Neutrophil (primary cell): Measurements from ENCODE around the gene IPPK.

Source experiments
- H3K27ac ChIP-seq: fragments of 200-600 bp; sonication (generic); 2 replicates; pipeline ENCODE4 v1.5.1; 2016; ENCODE audit warnings: mild to moderate bottlenecking, moderate library complexity
- H3K27me3 ChIP-seq: fragments of 200-600 bp; sonication (generic); 2 replicates; pipeline ENCODE4 v1.6.0; 2016; ENCODE audit warnings: mild to moderate bottlenecking
- H3K36me3 ChIP-seq: fragments of 200-600 bp; sonication (generic); 2 replicates; pipeline ENCODE4 v1.5.1; 2017
- H3K4me1 ChIP-seq, 2 experiments: fragments of 200-600 bp in 1 of 2; sonication (generic) in 1 of 2; 1 replicate in 1 of 2; 2 replicates in 1 of 2; pipeline versions ENCODE4 v1.5.1 to v1.6.1; 2013 to 2016; ENCODE audit warnings: low read depth in 1 of 2, low read length in 1 of 2, mild to moderate bottlenecking in 1 of 2, moderate library complexity in 1 of 2; ENCODE audit not compliant: control insufficient read depth in 1 of 2, insufficient read depth in 1 of 2
- H3K4me3 ChIP-seq, 2 experiments: fragments of 200-600 bp in 1 of 2; sonication (generic) in 1 of 2; 1 replicate in 1 of 2; 2 replicates in 1 of 2; pipeline ENCODE4 v1.5.1; 2013 to 2016; ENCODE audit warnings: low read depth in 1 of 2, low read length in 1 of 2, mild to moderate bottlenecking in 1 of 2, moderate library complexity in 1 of 2
- H3K9me3 ChIP-seq: fragments of 200-600 bp; sonication (generic); 2 replicates; pipeline ENCODE4 v1.5.1; 2016
- CTCF ChIP-seq: fragments of 200-600 bp; sonication (generic); IDR thresholded peaks from 2 replicates; pipeline ENCODE4 v1.5.1; 2016; ENCODE audit warnings: antibody characterized with exemption

IPPK gene

GRCh38 chr9:92650839-92651621, 18.9 kb downstream of the IPPK start:
- no peak for TF ChIP-seq CTCF
- Histone ChIP-seq H3K9me3 (no peaks in the 10 kb centered on the region), H3K27me3 (no peaks in the 10 kb centered on the region), H3K27ac (no peak overlapping the region), H3K4me3 (no peak overlapping the region), H3K36me3 (peaks cover 78% of the 10 kb centered on the region), H3K4me1 (no peaks in the 10 kb centered on the region)

GRCh38 chr9:92650296-92650695, 19.6 kb downstream of the IPPK start:
- no peak overlapping the region for H3K4me3 ChIP-seq
- H3K36me3 ChIP-seq, result peaks cover 75% of the 10 kb centered on the region
- no peak for TF ChIP-seq CTCF
- no peak overlapping the region for H3K27ac ChIP-seq
- no peaks in the 10 kb centered on the region for H3K27me3 ChIP-seq
- no peaks in the 10 kb centered on the region for H3K9me3 ChIP-seq
- no peaks in the 10 kb centered on the region for H3K4me1 ChIP-seq

GRCh38 chr9:92649007-92649406, 20.9 kb downstream of the IPPK start:
- no peaks in the 10 kb centered on the region for H3K27me3 ChIP-seq
- peaks cover 75% of the 10 kb centered on the region for H3K36me3 ChIP-seq
- no peak overlapping the region for H3K27ac ChIP-seq
- TF ChIP-seq CTCF, result no peak
- no peak overlapping the region for H3K4me3 ChIP-seq
- no peaks in the 10 kb centered on the region for H3K4me1 ChIP-seq
- no peaks in the 10 kb centered on the region for H3K9me3 ChIP-seq

GRCh38 chr9:92648474-92648971, 21.4 kb downstream of the IPPK start:
- Histone ChIP-seq H3K27ac (no peak overlapping the region), H3K27me3 (no peaks in the 10 kb centered on the region), H3K4me1 (no peaks in the 10 kb centered on the region), H3K4me3 (no peak overlapping the region), H3K9me3 (no peaks in the 10 kb centered on the region), H3K36me3 (peaks cover 75% of the 10 kb centered on the region)
- no peak for TF ChIP-seq CTCF

- Histone ChIP-seq H3K36me3 (peaks cover 74% of the 10 kb centered on the region), H3K4me1 (no peaks in the 10 kb centered on the region), H3K4me3 (no peak overlapping the region), H3K9me3 (no peaks in the 10 kb centered on the region), H3K27ac (no peak overlapping the region), H3K27me3 (no peaks in the 10 kb centered on the region)
- no peak for TF ChIP-seq CTCF
Measured at GRCh38 chr9:92647671-92648473, 22.1 kb downstream of the IPPK start.
